PC-3 (cell line): ENCODE data around the gene AP3S2. TPM values are rescaled to one million over a fixed set of nuclear protein-coding genes. Genes with fewer than 3 reads are reported as not detected.

ENCODE experiments used
- ATAC-seq: fragments of 200-7000 bp; cut with Tn5 transposase; 2 replicates; pipeline ENCODE4 v1.9.1; 2020; ENCODE audit warnings: mild to moderate bottlenecking, moderate library complexity
- BruUV-seq: library from RNA; stranded (reverse); fragments of 400-500 nt; replicated peaks from 2 replicates; lab custom pipeline; 2021; lab: Mats Ljungman, UMichigan
- CTCF ChIA-PET: fragments of 300-600 bp; sonication (Branson Sonifier 250); formaldehyde crosslinking; loops from one replicate; lab custom pipeline; 2022; ENCODE audit warnings: antibody characterized with exemption; lab: Charles Lee
- POLR2A ChIA-PET: fragments of 300-600 bp; sonication (Branson Sonifier 250); formaldehyde crosslinking; loops from one replicate; lab custom pipeline; 2022; ENCODE audit warnings: antibody characterized with exemption; ENCODE audit not compliant: unreplicated experiment; lab: Charles Lee
- DNase-seq: peaks from one replicate; pipeline ENCODE4 v3.0.0-alpha.2; 2015
- H2AFZ ChIP-seq: fragments of 300-600 bp; sonication (generic); 2 replicates; pipeline ENCODE4 v1.6.0; 2016; ENCODE audit warnings: antibody characterized with exemption, low read length
- H3F3A ChIP-seq: fragments of 300-600 bp; sonication (generic); one replicate; pipeline ENCODE4 v1.6.0; 2017; ENCODE audit warnings: antibody characterized with exemption, low read length, control low read depth, mild to moderate bottlenecking; ENCODE audit not compliant: unreplicated experiment
- H3K27ac ChIP-seq: fragments of 300-600 bp; sonication (generic); 2 replicates; pipeline ENCODE4 v1.5.1; 2016; ENCODE audit warnings: mild to moderate bottlenecking, low read length
- H3K27me3 ChIP-seq: fragments of 300-600 bp; sonication (generic); 2 replicates; pipeline ENCODE4 v1.6.1; 2016; ENCODE audit warnings: low read length, mixed read lengths
- H3K36me3 ChIP-seq: fragments of 300-600 bp; sonication (generic); 2 replicates; pipeline ENCODE4 v1.6.1; 2016; ENCODE audit warnings: low read depth, mixed run types, low read length, mixed read lengths
- H3K4me1 ChIP-seq: fragments of 300-600 bp; sonication (generic); 2 replicates; pipeline ENCODE4 v1.5.1; 2016; ENCODE audit warnings: low read length; ENCODE audit not compliant: insufficient read depth
- H3K4me2 ChIP-seq: fragments of 300-600 bp; sonication (generic); 2 replicates; pipeline ENCODE4 v1.6.0; 2016; ENCODE audit warnings: low read length
- H3K4me3 ChIP-seq: fragments of 300-600 bp; sonication (generic); 2 replicates; pipeline ENCODE4 v1.5.1; 2016; ENCODE audit warnings: mild to moderate bottlenecking, low read length, mixed read lengths
- H3K79me2 ChIP-seq: fragments of 300-600 bp; sonication (generic); 2 replicates; pipeline ENCODE4 v1.6.1; 2017; ENCODE audit warnings: low read length, mixed read lengths
- H3K9ac ChIP-seq: fragments of 300-600 bp; sonication (generic); 2 replicates; pipeline ENCODE4 v1.6.0; 2016; ENCODE audit warnings: mild to moderate bottlenecking, low read length
- H3K9me2 ChIP-seq: fragments of 300-600 bp; sonication (generic); replicated peaks from 2 replicates; pipeline ENCODE4 v1.6.1; 2016; ENCODE audit warnings: mixed run types, low read length, mixed read lengths
- H3K9me3 ChIP-seq: fragments of 300-600 bp; sonication (generic); 2 replicates; pipeline ENCODE4 v1.6.1; 2016; ENCODE audit warnings: low read length, mixed read lengths
- H4K20me1 ChIP-seq: fragments of 300-600 bp; sonication (generic); 2 replicates; pipeline ENCODE4 v1.6.1; 2016; ENCODE audit warnings: low read length, mixed read lengths
- EZH2 ChIP-seq: fragments of 300-600 bp; sonication (generic); IDR thresholded peaks from one replicate; pipeline ENCODE4 v1.6.1; 2017; ENCODE audit warnings: antibody characterized with exemption, mild to moderate bottlenecking, low read length; ENCODE audit not compliant: unreplicated experiment
- EZH2phosphoT487 ChIP-seq: fragments of 300-600 bp; sonication (generic); IDR thresholded peaks from 2 replicates; pipeline ENCODE4 v1.6.1; 2018; ENCODE audit warnings: mild to moderate bottlenecking, antibody characterized with exemption, low read length, borderline replicate concordance
- intact Hi-C: fragments of 100-400 bp; cut with micrococcal nuclease; formaldehyde crosslinking; loops from 2 replicates; pipeline ENCODE4 v1.9.0; 2023
- total RNA-seq: library from RNA; depleted of rRNA; stranded (reverse); fragments of >200 nt; gene quantifications from 2 replicates; pipeline ENCODE4 v1.2.3, GENCODE V29; 2014
- TF ChIP-seq, protein P1 (sequence below): fragments of 300-600 bp; sonication (generic); conservative IDR thresholded peaks from 2 replicates; pipeline ENCODE4 v1.5.1; 2017; ENCODE audit warnings: antibody characterized with exemption, low read depth, mild to moderate bottlenecking, low read length

AP3S2 gene
- total RNA-seq, 1 experiment from 2014 or later: 18.8 TPM

- H3K27ac ChIP-seq: no peak overlapping the region
- no peaks in the 10 kb centered on the region; the same call in 1 of the 2 replicates for H3K36me3 ChIP-seq
- no peaks in the 10 kb centered on the region for H4K20me1 ChIP-seq
- POLR2A ChIA-PET: no interaction called here
- TF ChIP-seq EZH2 (no peak), EZH2phosphoT487 (no peak)
- TF ChIP-seq, protein P1, sequence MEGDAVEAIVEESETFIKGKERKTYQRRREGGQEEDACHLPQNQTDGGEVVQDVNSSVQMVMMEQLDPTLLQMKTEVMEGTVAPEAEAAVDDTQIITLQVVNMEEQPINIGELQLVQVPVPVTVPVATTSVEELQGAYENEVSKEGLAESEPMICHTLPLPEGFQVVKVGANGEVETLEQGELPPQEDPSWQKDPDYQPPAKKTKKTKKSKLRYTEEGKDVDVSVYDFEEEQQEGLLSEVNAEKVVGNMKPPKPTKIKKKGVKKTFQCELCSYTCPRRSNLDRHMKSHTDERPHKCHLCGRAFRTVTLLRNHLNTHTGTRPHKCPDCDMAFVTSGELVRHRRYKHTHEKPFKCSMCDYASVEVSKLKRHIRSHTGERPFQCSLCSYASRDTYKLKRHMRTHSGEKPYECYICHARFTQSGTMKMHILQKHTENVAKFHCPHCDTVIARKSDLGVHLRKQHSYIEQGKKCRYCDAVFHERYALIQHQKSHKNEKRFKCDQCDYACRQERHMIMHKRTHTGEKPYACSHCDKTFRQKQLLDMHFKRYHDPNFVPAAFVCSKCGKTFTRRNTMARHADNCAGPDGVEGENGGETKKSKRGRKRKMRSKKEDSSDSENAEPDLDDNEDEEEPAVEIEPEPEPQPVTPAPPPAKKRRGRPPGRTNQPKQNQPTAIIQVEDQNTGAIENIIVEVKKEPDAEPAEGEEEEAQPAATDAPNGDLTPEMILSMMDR: no peak
- DNase-seq: no peak
- intact Hi-C loops: no loop called here
- H3K4me2 ChIP-seq: no peak overlapping the region
- no peaks in the 10 kb centered on the region for H3K4me1 ChIP-seq
- no peak overlapping the region for H3K9ac ChIP-seq
- H2AFZ ChIP-seq: no peak overlapping the region
- H3K9me3 ChIP-seq: no peaks in the 10 kb centered on the region
- no peaks in the 10 kb centered on the region for H3F3A ChIP-seq
- no peaks in the 10 kb centered on the region for H3K27me3 ChIP-seq
- no TSS peak for BruUV-seq
- no peak for ATAC-seq
- no peaks in the 10 kb centered on the region for H3K79me2 ChIP-seq
- H3K9me2 ChIP-seq: no peaks in the 10 kb centered on the region
- H3K4me3 ChIP-seq: no peak overlapping the region
- CTCF ChIA-PET: no interaction called here
Observed at GRCh38 chr15:89801471-89802195, 92.2 kb downstream of the AP3S2 start.

- Histone ChIP-seq H3K9me2 (no peaks in the 10 kb centered on the region), H2AFZ (no peak overlapping the region), H4K20me1 (no peaks in the 10 kb centered on the region), H3F3A (no peaks in the 10 kb centered on the region), H3K27me3 (no peaks in the 10 kb centered on the region), H3K27ac (no peak overlapping the region), H3K9me3 (no peaks in the 10 kb centered on the region), H3K4me1 (peaks cover 4% of the 10 kb centered on the region; the same call in 1 of the 2 replicates), H3K36me3 (no peaks in the 10 kb centered on the region; the same call in 1 of the 2 replicates), H3K9ac (no peak overlapping the region), H3K4me2 (no peak overlapping the region), H3K4me3 (no peak overlapping the region), H3K79me2 (no peaks in the 10 kb centered on the region)
- no peak for ATAC-seq
- TF ChIP-seq, protein P1: no peak
- TF ChIP-seq EZH2phosphoT487: no peak
- TF ChIP-seq EZH2: no peak
- BruUV-seq: TSS peak; percentile 49
- no peak for DNase-seq
- intact Hi-C loops: no loop called here
- CTCF ChIA-PET: no interaction called here
- POLR2A ChIA-PET: no interaction called here
Observed at GRCh38 chr15:89799918-89800498, 93.8 kb downstream of the AP3S2 start.
